Activated CD8-positive, alpha-beta T cell treated with anti-CD3 and anti-CD28 coated beads for 36 hours (primary cell): Measurements from ENCODE around the gene RGSL1. TPM values are rescaled to one million over a fixed set of nuclear protein-coding genes. Genes with fewer than 3 reads are reported as not detected.
"Not testable (repeated sequence)": the region's sequence is repeated elsewhere in the genome, so short reads cannot be mapped to it uniquely, and the experiment has no call there.

ENCODE experiments used
- ATAC-seq: fragments of 200-7000 bp; cut with Tn5 transposase; one replicate; pipeline ENCODE4 v1.10.0; 2021; ENCODE audit warnings: mild to moderate bottlenecking, moderate library complexity
- CTCF ChIA-PET: fragments of 350-600 bp; sonication (Branson Sonifier 250); formaldehyde crosslinking; loops from one replicate; lab custom pipeline; 2021; ENCODE audit warnings: antibody characterized with exemption; lab: Charles Lee
- POLR2A ChIA-PET: fragments of 350-600 bp; sonication (Branson Sonifier 250); formaldehyde crosslinking; loops from one replicate; lab custom pipeline; 2021; ENCODE audit warnings: antibody characterized with exemption; lab: Charles Lee
- DNase-seq: peaks from one replicate; pipeline ENCODE4 v3.0.0-alpha.2; 2020
- H3K27ac Mint-ChIP-seq: one replicate; pipeline ENCODE4 v1.8.0; 2021; ENCODE audit warnings: mild to moderate bottlenecking, mixed read lengths
- H3K27me3 Mint-ChIP-seq: one replicate; pipeline ENCODE4 v1.8.0; 2021; ENCODE audit warnings: mixed read lengths
- H3K36me3 Mint-ChIP-seq: one replicate; pipeline ENCODE4 v1.8.0; 2021; ENCODE audit warnings: low read depth, mixed read lengths
- H3K4me1 Mint-ChIP-seq: one replicate; pipeline ENCODE4 v1.8.0; 2021; ENCODE audit warnings: low read depth, mixed read lengths
- H3K4me3 Mint-ChIP-seq: one replicate; pipeline ENCODE4 v1.8.0; 2021; ENCODE audit warnings: mild to moderate bottlenecking, moderate library complexity, mixed read lengths
- H3K9me3 Mint-ChIP-seq: one replicate; pipeline ENCODE4 v1.8.0; 2021; ENCODE audit warnings: mixed read lengths
- intact Hi-C: fragments of 100-400 bp; cut with micrococcal nuclease; formaldehyde crosslinking; loops from one replicate; pipeline ENCODE4 v1.10.0; 2022
- total RNA-seq, 2 experiments: library from RNA; stranded (reverse); gene quantifications; one replicate each; pipeline ENCODE4 v1.2.3, GENCODE V29; 2021
- TF ChIP-seq, protein P1 (sequence below): fragments of 200-600 bp; IDR thresholded peaks from one replicate; pipeline ENCODE4 v1.8.0; 2022; ENCODE audit warnings: antibody characterized with exemption, mild to moderate bottlenecking

RGSL1 gene
- total RNA-seq, 2 experiments from 2014 or later, result not detected

DNA sequence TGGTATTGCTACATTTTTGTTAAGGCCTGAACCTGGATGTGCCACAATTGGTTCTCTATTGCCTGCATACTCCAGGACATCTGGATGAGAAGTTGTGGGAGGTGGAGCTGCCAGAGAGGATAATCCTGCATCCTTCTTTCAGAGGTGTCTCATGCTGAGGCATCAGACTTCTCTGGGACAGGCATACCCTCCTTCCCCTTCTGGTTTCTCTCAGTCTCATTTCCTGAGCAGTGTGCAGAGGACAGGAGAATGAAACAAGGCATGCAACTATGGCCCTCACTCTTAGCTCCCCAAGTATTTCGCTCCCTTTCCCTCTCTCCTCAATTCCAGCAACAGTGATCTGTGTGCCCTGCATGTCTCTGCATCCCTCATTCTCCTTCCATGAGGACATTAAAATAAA, 7.6 kb upstream of the RGSL1 start:
- ChIA-PET POLR2A (no interaction called here), CTCF (no interaction called here)
- TF ChIP-seq, protein P1, sequence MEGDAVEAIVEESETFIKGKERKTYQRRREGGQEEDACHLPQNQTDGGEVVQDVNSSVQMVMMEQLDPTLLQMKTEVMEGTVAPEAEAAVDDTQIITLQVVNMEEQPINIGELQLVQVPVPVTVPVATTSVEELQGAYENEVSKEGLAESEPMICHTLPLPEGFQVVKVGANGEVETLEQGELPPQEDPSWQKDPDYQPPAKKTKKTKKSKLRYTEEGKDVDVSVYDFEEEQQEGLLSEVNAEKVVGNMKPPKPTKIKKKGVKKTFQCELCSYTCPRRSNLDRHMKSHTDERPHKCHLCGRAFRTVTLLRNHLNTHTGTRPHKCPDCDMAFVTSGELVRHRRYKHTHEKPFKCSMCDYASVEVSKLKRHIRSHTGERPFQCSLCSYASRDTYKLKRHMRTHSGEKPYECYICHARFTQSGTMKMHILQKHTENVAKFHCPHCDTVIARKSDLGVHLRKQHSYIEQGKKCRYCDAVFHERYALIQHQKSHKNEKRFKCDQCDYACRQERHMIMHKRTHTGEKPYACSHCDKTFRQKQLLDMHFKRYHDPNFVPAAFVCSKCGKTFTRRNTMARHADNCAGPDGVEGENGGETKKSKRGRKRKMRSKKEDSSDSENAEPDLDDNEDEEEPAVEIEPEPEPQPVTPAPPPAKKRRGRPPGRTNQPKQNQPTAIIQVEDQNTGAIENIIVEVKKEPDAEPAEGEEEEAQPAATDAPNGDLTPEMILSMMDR, result no peak
- H3K27ac Mint-ChIP-seq, result no peak overlapping the region
- no peak overlapping the region for H3K4me3 Mint-ChIP-seq
- ATAC-seq (no peak), DNase-seq (no peak)
- H3K36me3 Mint-ChIP-seq, result no peaks in the 10 kb centered on the region
- peaks cover 3% of the 10 kb centered on the region for H3K9me3 Mint-ChIP-seq
- peaks cover 2% of the 10 kb centered on the region for H3K27me3 Mint-ChIP-seq
- intact Hi-C loops, result loop anchor here (10.0 kb wide), 1 partner anchor 152 kb away; no protein-coding TSS in a partner anchor
- no peaks in the 10 kb centered on the region for H3K4me1 Mint-ChIP-seq

DNA sequence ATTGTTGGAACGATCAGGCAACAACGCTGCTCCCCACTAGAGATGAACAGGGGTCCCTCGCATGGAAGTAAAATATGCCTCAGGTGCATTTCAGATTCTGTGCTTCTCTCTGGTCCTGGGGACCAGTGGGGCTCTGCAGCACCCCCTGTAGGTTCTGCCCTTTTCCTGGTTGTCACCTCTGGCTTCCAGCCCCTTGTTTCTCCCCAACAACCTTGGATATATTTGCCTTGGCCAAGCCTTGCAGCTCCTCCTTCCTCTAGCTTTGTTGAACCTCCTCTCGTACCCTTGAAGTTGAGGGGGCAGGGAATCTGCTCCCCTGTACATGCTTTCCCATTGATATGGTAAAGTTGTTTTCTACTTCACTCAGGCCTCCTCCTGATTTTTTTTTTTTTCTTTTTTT, 5.4 kb upstream of the RGSL1 start:
- TF ChIP-seq, protein P1, result no peak
- POLR2A ChIA-PET, result no interaction called here
- no peak overlapping the region for H3K27ac Mint-ChIP-seq
- CTCF ChIA-PET, result interaction anchor here (0.7 to 1.3 kb wide), 3 partner anchors 337 to 347 kb away, joined by 3 read pairs; no protein-coding TSS in a partner anchor
- H3K9me3 Mint-ChIP-seq, result no peaks in the 10 kb centered on the region
- H3K36me3 Mint-ChIP-seq, result no peaks in the 10 kb centered on the region
- DNase-seq (no peak), ATAC-seq (no peak)
- H3K4me3 Mint-ChIP-seq, result no peak overlapping the region
- H3K4me1 Mint-ChIP-seq, result no peaks in the 10 kb centered on the region
- intact Hi-C loops, result loop anchor here (10.0 kb wide), 1 partner anchor 150 kb away; no protein-coding TSS in a partner anchor
- no peaks in the 10 kb centered on the region for H3K27me3 Mint-ChIP-seq

DNA sequence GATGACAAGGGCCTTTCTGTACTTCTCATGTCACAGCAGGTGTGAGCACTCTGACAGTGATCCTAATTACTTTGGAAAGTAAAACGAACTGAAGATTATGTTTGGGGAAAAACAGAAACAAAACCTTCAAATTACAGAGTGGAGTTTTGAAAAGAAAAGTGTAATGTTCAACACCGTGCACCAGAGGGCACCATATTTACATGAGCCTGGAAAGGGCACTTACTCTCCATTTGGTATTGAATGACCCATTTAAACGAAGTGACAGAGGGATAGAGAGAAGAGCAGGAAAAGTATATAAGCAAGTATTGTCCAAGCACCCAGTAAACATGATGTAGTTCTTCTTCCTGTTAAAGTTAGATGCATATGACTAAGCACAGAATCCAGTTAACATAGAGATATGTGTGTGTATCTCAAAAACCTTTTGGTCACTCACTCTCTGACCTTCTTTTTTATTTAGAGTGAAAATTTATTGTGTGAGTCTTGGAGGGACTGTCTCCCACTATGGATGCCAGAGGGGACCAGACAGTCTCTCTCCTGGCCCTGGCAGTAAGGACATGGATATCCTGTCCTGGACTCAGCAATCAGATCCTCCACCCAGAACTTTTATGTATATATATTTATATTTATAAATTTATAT, 3.8 kb upstream of the RGSL1 start:
- H3K9me3 Mint-ChIP-seq, result no peaks in the 10 kb centered on the region
- H3K27me3 Mint-ChIP-seq, result no peaks in the 10 kb centered on the region
- H3K36me3 Mint-ChIP-seq, result no peaks in the 10 kb centered on the region
- CTCF ChIA-PET, result no interaction called here
- no peak overlapping the region for H3K4me3 Mint-ChIP-seq
- no peaks in the 10 kb centered on the region for H3K4me1 Mint-ChIP-seq
- TF ChIP-seq, protein P1, result peak; percentile 82
- intact Hi-C loops, result loop anchor here (2.0 to 10.0 kb wide), 2 partner anchors 149 to 339 kb away; no protein-coding TSS in a partner anchor
- H3K27ac Mint-ChIP-seq, result no peak overlapping the region
- peak; percentile 81 for ATAC-seq
- POLR2A ChIA-PET, result no interaction called here
- peak; percentile 52 for DNase-seq

DNA sequence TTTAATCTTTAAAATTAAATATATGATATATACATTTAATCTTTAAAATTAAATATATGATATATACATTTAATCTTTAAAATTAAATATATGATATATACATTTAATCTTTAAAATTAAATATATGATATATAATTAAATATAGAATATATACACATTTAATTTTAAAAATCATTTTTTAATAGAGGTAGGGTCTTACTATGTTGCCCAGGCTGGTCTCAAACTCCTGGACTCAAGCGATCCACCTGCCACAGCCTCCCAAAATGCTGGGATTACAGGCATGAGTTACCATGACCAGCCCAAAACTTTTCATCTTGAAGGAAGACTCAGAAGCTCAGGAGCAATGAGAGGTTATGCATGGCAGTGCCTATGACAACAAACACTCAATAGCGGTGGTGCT, 2.8 kb upstream of the RGSL1 start:
- H3K4me1 Mint-ChIP-seq, H3K27ac Mint-ChIP-seq, H3K9me3 Mint-ChIP-seq, POLR2A ChIA-PET, H3K27me3 Mint-ChIP-seq, ATAC-seq, H3K4me3 Mint-ChIP-seq, H3K36me3 Mint-ChIP-seq, DNase-seq: not testable (repeated sequence)
- intact Hi-C loops, result loop anchor here (2.0 to 10.0 kb wide), 2 partner anchors 148 to 338 kb away; no protein-coding TSS in a partner anchor
- CTCF ChIA-PET, result interaction anchor here (1.4 to 2.6 kb wide), 2 partner anchors 335 to 337 kb away, joined by 8 to 13 read pairs; no protein-coding TSS in a partner anchor

DNA sequence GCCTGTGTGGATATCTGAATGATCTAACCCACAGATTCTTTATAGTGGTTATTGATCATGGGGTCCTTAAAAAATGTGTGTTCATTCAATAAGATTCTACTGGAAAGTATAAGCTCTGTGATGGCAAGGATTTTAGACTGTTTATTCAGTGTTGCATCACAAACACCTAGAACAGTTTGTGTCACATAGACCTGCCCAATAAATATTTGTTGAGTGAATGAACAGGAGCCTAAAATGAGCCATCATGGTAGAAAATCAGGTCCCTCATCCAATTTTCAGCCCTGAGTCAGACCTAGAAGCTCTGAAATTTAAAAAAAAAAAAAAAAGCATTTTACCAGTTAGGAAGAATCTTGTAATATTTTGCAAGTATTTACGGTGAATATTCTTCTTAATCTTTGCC, 2.3 kb upstream of the RGSL1 start:
- H3K4me3 Mint-ChIP-seq, result no peak overlapping the region
- H3K4me1 Mint-ChIP-seq, result no peaks in the 10 kb centered on the region
- DNase-seq (no peak), ATAC-seq (no peak)
- POLR2A ChIA-PET, result no interaction called here
- TF ChIP-seq, protein P1, result no peak
- CTCF ChIA-PET, result interaction anchor here (1.4 to 2.6 kb wide), 2 partner anchors 335 to 337 kb away, joined by 8 to 13 read pairs; no protein-coding TSS in a partner anchor
- H3K36me3 Mint-ChIP-seq, result no peaks in the 10 kb centered on the region
- H3K9me3 Mint-ChIP-seq, result no peaks in the 10 kb centered on the region
- no peak overlapping the region for H3K27ac Mint-ChIP-seq
- no peaks in the 10 kb centered on the region for H3K27me3 Mint-ChIP-seq
- intact Hi-C loops, result loop anchor here (2.0 to 10.0 kb wide), 2 partner anchors 147 to 337 kb away; no protein-coding TSS in a partner anchor
